Activated naive CD4-positive, alpha-beta T cell treated with anti-CD3 and anti-CD28 coated beads, Interleukin-2, amount 50 U/mL, for 24 hours (primary cell): Measurements from ENCODE around the gene CD200R1.

Source experiments
- H3K27ac Mint-ChIP-seq: one replicate; pipeline ENCODE4 v1.8.0; 2021; ENCODE audit warnings: mild to moderate bottlenecking, mixed read lengths
- H3K27me3 Mint-ChIP-seq: one replicate; pipeline ENCODE4 v1.8.0; 2021; ENCODE audit warnings: mixed read lengths
- H3K36me3 Mint-ChIP-seq: one replicate; pipeline ENCODE4 v1.8.0; 2021; ENCODE audit warnings: mixed read lengths
- H3K4me1 Mint-ChIP-seq: one replicate; pipeline ENCODE4 v1.8.0; 2021; ENCODE audit warnings: mixed read lengths
- H3K4me3 Mint-ChIP-seq: one replicate; pipeline ENCODE4 v1.8.0; 2021; ENCODE audit warnings: mild to moderate bottlenecking, mixed read lengths
- H3K9me3 Mint-ChIP-seq: one replicate; pipeline ENCODE4 v1.8.0; 2021; ENCODE audit warnings: mixed read lengths

Gene CD200R1

DNA sequence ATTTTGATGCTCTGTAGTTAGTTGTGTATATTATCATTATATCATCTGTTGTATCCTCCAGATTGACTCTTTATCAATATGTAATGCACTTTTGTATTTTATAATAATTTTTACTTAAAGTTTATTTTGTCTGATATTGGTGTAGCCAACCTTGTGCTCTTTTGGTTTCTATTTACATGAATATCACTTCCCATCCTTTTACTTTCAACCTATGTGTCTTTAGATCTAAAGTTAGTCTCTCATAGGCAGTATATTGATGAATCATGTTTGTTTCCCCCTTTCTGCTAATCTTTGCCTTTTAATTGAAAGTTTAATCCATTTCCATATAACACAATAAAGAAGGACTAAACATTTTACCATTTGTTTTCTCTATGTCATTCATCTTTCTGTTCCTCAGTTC is 100.2 kb downstream of the CD200R1 start:
- Mint-ChIP-seq H3K27ac (no peak overlapping the region), H3K4me3 (no peak overlapping the region), H3K27me3 (no peaks in the 10 kb centered on the region), H3K36me3 (peaks cover 11% of the 10 kb centered on the region), H3K9me3 (peaks cover 15% of the 10 kb centered on the region), H3K4me1 (no peaks in the 10 kb centered on the region)

- no peaks in the 10 kb centered on the region for H3K27me3 Mint-ChIP-seq
- no peak overlapping the region for H3K4me3 Mint-ChIP-seq
- H3K9me3 Mint-ChIP-seq: peaks cover 15% of the 10 kb centered on the region
- no peak overlapping the region for H3K27ac Mint-ChIP-seq
- peaks cover 13% of the 10 kb centered on the region for H3K36me3 Mint-ChIP-seq
- no peaks in the 10 kb centered on the region for H3K4me1 Mint-ChIP-seq
These were observed 101.3 kb downstream of the CD200R1 start for GRCh38 chr3:112873632-112874031.

- Mint-ChIP-seq H3K4me1 (no peaks in the 10 kb centered on the region), H3K9me3 (peaks cover 20% of the 10 kb centered on the region), H3K27ac (no peak overlapping the region), H3K36me3 (peaks cover 20% of the 10 kb centered on the region), H3K4me3 (no peak overlapping the region), H3K27me3 (no peaks in the 10 kb centered on the region)
These were observed 103.2 kb downstream of the CD200R1 start for GRCh38 chr3:112871735-112872134.
